ENCODE data around the gene GRIA1. TPM values are rescaled to one million over a fixed set of nuclear protein-coding genes. Genes with fewer than 3 reads are reported as not detected.

The GRIA1 gene
- total RNA-seq, 1 experiment from 2014 or later: not detected

GRCh38 chr5:153498516-153498915, 8.0 kb downstream of the GRIA1 start:
- no peak for DNase-seq (ENCODE audit: low read depth)

GRCh38 chr5:153500178-153500577, 9.7 kb downstream of the GRIA1 start:
- DNase-seq (ENCODE audit: low read depth): no peak

GRCh38 chr5:153504726-153505125, 14.3 kb downstream of the GRIA1 start:
- DNase-seq (ENCODE audit: low read depth): no peak

- no peak for DNase-seq (ENCODE audit: low read depth)
Observed at GRCh38 chr5:153508700-153509099, 18.2 kb downstream of the GRIA1 start.

- DNase-seq (ENCODE audit: low read depth): no peak
Observed at GRCh38 chr5:153511622-153512021, 21.2 kb downstream of the GRIA1 start.

- peak; percentile 30 for DNase-seq (ENCODE audit: low read depth)
Observed at GRCh38 chr5:153513156-153513555, 22.7 kb downstream of the GRIA1 start.

- DNase-seq (ENCODE audit: low read depth): no peak
Observed at GRCh38 chr5:153515301-153515700, 24.8 kb downstream of the GRIA1 start.

- no peak for DNase-seq (ENCODE audit: low read depth)
Observed at GRCh38 chr5:153516504-153517240, 26.2 kb downstream of the GRIA1 start.

GRCh38 chr5:153517241-153517611, 26.8 kb downstream of the GRIA1 start:
- DNase-seq (ENCODE audit: low read depth): no peak

- DNase-seq (ENCODE audit: low read depth): no peak
Observed at GRCh38 chr5:153520137-153520536, 29.7 kb downstream of the GRIA1 start.

GRCh38 chr5:153520952-153521351, 30.5 kb downstream of the GRIA1 start:
- peak; percentile 2 for DNase-seq (ENCODE audit: low read depth)

- DNase-seq (ENCODE audit: low read depth): peak; percentile 32
Observed at GRCh38 chr5:153523211-153523610, 32.7 kb downstream of the GRIA1 start.

GRCh38 chr5:153523831-153524230, 33.4 kb downstream of the GRIA1 start:
- peak; percentile 11 for DNase-seq (ENCODE audit: low read depth)

GRCh38 chr5:153525536-153525935, 35.1 kb downstream of the GRIA1 start:
- DNase-seq (ENCODE audit: low read depth): no peak

GRCh38 chr5:153530357-153531143, 40.1 kb downstream of the GRIA1 start:
- DNase-seq (ENCODE audit: low read depth): no peak

- DNase-seq (ENCODE audit: low read depth): no peak
Observed at GRCh38 chr5:153533546-153533945, 43.1 kb downstream of the GRIA1 start.

GRCh38 chr5:153534102-153534501, 43.6 kb downstream of the GRIA1 start:
- DNase-seq (ENCODE audit: low read depth): no peak

- no peak for DNase-seq (ENCODE audit: low read depth)
Observed at GRCh38 chr5:153537207-153537606, 46.7 kb downstream of the GRIA1 start.

GRCh38 chr5:153539983-153540382, 49.5 kb downstream of the GRIA1 start:
- no peak for DNase-seq (ENCODE audit: low read depth)

- no peak for DNase-seq (ENCODE audit: low read depth)
Observed at GRCh38 chr5:153542536-153542935, 52.1 kb downstream of the GRIA1 start.

- no peak for DNase-seq (ENCODE audit: low read depth)
Observed at GRCh38 chr5:153543288-153543687, 52.8 kb downstream of the GRIA1 start.

GRCh38 chr5:153543959-153544470, 53.5 kb downstream of the GRIA1 start:
- no peak for DNase-seq (ENCODE audit: low read depth)

- no peak for DNase-seq (ENCODE audit: low read depth)
Observed at GRCh38 chr5:153544706-153545105, 54.2 kb downstream of the GRIA1 start.
